Measurements from ENCODE around the gene CDH24. TPM values are rescaled to one million over a fixed set of nuclear protein-coding genes. Genes with fewer than 3 reads are reported as not detected.

CDH24 gene
- total and polyA plus RNA-seq, 9 of the 15 experiments (the other 6 are each of a cell fraction or from before 2014, with no cell fraction given): 0.04 to 16.2 (median 4.9) TPM

GRCh38 chr14:23057757-23058653 lies 685 bp upstream of the CDH24 start (continued):
- 0 out of 2 replicates have a peak, but pooled peaks have one; percentile 55 for TF ChIP-seq FOXO4 (CRISPR knock-in tag; IDR thresholded peaks at IDR 0.05)
- TF ChIP-seq PBX2 (CRISPR knock-in tag; IDR thresholded peaks at IDR 0.05; ENCODE audit: low read depth): no peak
- TF ChIP-seq PBX2 (tag; conservative IDR thresholded peaks at IDR 0.05; ENCODE audit: low read depth): no peak
- TF ChIP-seq PCBP1 (IDR thresholded peaks at IDR 0.05; ENCODE audit: low read depth, low read length, poor library complexity, severe bottlenecking): peak; percentile 18
- no peak for TF ChIP-seq ID3 (CRISPR knock-in tag; IDR thresholded peaks at IDR 0.05)
- no peak; the same call in 1 of the 2 replicates for TF ChIP-seq ID3 (tag; IDR thresholded peaks at IDR 0.05)
- TF ChIP-seq SP2 (IDR thresholded peaks at IDR 0.05; ENCODE audit: extremely low read depth, low read depth, low read length, poor library complexity, severe bottlenecking): no peak
- 0 out of 2 replicates have a peak, but pooled peaks have one; percentile 58 for TF ChIP-seq OTX1 (CRISPR knock-in tag; IDR thresholded peaks at IDR 0.05)
- 0 out of 4 replicates have a peak, but pooled peaks of 1 of the 2 experiments have one; percentile 31 for TF ChIP-seq SRF (CRISPR knock-in tag; IDR thresholded peaks at IDR 0.05)
- TF ChIP-seq XRCC5 (IDR thresholded peaks at IDR 0.05; ENCODE audit: low read depth, low read length): 0 out of 2 replicates have a peak, but pooled peaks have one; percentile 78
- peak; percentile 72; the same call in 1 of the 2 replicates for TF ChIP-seq GABPB1 (CRISPR knock-in tag; IDR thresholded peaks at IDR 0.05)
- TF ChIP-seq NCOA4 (IDR thresholded peaks at IDR 0.05; ENCODE audit: partially characterized antibody): no peak
- TF ChIP-seq BHLHE40 (IDR thresholded peaks at IDR 0.05; ENCODE audit: low read length): peak; percentile 94
- peak; percentile 52 for TF ChIP-seq ATF7 (IDR thresholded peaks at IDR 0.05)
- TF ChIP-seq HMGN3 (IDR thresholded peaks at IDR 0.05; ENCODE audit: borderline replicate concordance, extremely low read depth, insufficient read length, low read depth, low read length): peak; percentile 69
- peak; percentile 34; the same call in 1 of the 2 replicates for TF ChIP-seq MITF (IDR thresholded peaks at IDR 0.05)
- no peak for TF ChIP-seq TAF1 (IDR thresholded peaks at IDR 0.05; ENCODE audit: control insufficient read depth, extremely low read depth, insufficient read depth, low read length, severe bottlenecking)
- TF ChIP-seq ZBTB17 (CRISPR knock-in tag; IDR thresholded peaks at IDR 0.05): peak; percentile 65
